Activated B cell treated with CpG ODN at 0.5 μM for 24 hours (primary cell): ENCODE data around the gene ERFL. TPM values are rescaled to one million over a fixed set of nuclear protein-coding genes. Genes with fewer than 3 reads are reported as not detected.

Experiments used
- ATAC-seq: fragments of 200-7000 bp; cut with Tn5 transposase; one replicate; pipeline ENCODE4 v1.10.0; 2021; ENCODE audit warnings: low read depth, mild to moderate bottlenecking, moderate library complexity
- CTCF ChIA-PET: fragments of 350-600 bp; sonication (Branson Sonifier 250); formaldehyde crosslinking; loops from one replicate; lab custom pipeline; 2021; ENCODE audit warnings: antibody characterized with exemption; lab: Charles Lee
- POLR2A ChIA-PET: fragments of 350-600 bp; sonication (Branson Sonifier 250); formaldehyde crosslinking; loops from one replicate; lab custom pipeline; 2021; ENCODE audit warnings: antibody characterized with exemption; lab: Charles Lee
- DNase-seq: peaks from one replicate; pipeline ENCODE4 v3.0.0; 2022
- H3K27ac Mint-ChIP-seq: one replicate; pipeline ENCODE4 v1.8.0; 2020; ENCODE audit warnings: mixed read lengths
- H3K27me3 Mint-ChIP-seq: one replicate; pipeline ENCODE4 v1.8.0; 2021; ENCODE audit warnings: mixed read lengths
- H3K36me3 Mint-ChIP-seq: one replicate; pipeline ENCODE4 v1.8.0; 2021; ENCODE audit warnings: low read depth, mixed read lengths
- H3K4me1 Mint-ChIP-seq: one replicate; pipeline ENCODE4 v1.8.0; 2021; ENCODE audit warnings: mixed read lengths
- H3K4me3 Mint-ChIP-seq: one replicate; pipeline ENCODE4 v1.8.0; 2020; ENCODE audit warnings: mild to moderate bottlenecking, mixed read lengths
- H3K9me3 Mint-ChIP-seq: one replicate; pipeline ENCODE4 v1.8.0; 2020; ENCODE audit warnings: mixed read lengths
- CTCF ChIP-seq: fragments of 200-600 bp; IDR thresholded peaks from one replicate; pipeline ENCODE4 v1.8.0; 2022; ENCODE audit warnings: antibody characterized with exemption, mild to moderate bottlenecking
- intact Hi-C: fragments of 100-400 bp; cut with micrococcal nuclease; formaldehyde crosslinking; loops from one replicate; pipeline ENCODE4 v1.15.1; 2024
- total RNA-seq: library from RNA; stranded (reverse); gene quantifications from 2 replicates; pipeline ENCODE4 v1.2.3, GENCODE V29; 2022

The ERFL gene
- total RNA-seq, 1 donor from 2014 or later: 1.1 TPM

- ATAC-seq (no peak), DNase-seq (no peak)
- Mint-ChIP-seq H3K36me3 (peaks cover 70% of the 10 kb centered on the region), H3K27ac (peak overlapping the region; percentile 65), H3K4me1 (peaks cover 70% of the 10 kb centered on the region), H3K27me3 (no peaks in the 10 kb centered on the region), H3K4me3 (peak overlapping the region; percentile 94), H3K9me3 (no peaks in the 10 kb centered on the region)
- intact Hi-C loops: no loop called here
- POLR2A ChIA-PET: interaction anchor here (0.5 to 3.3 kb wide), 10 partner anchors 9 to 566 kb away, joined by 3 to 15 read pairs (median 4); partner anchors contain the start of genes CD79A, ERFL and RABAC1
- CTCF ChIA-PET: interaction anchor here (1.2 to 1.9 kb wide), 2 partner anchors 9 to 89 kb away, joined by 4 to 8 read pairs; no protein-coding TSS in a partner anchor
- no peak for TF ChIP-seq CTCF
Measured at GRCh38 chr19:41863209-41863931, 64.9 kb downstream of the ERFL start.

- Mint-ChIP-seq H3K27ac (no peak overlapping the region), H3K4me3 (peak overlapping the region; percentile 94), H3K36me3 (peaks cover 62% of the 10 kb centered on the region), H3K9me3 (no peaks in the 10 kb centered on the region), H3K4me1 (peaks cover 62% of the 10 kb centered on the region), H3K27me3 (no peaks in the 10 kb centered on the region)
- intact Hi-C loops: no loop called here
- TF ChIP-seq CTCF: no peak
- ChIA-PET POLR2A (interaction anchor here (0.6 to 3.3 kb wide), 7 partner anchors 10 to 223 kb away, joined by 3 to 15 read pairs (median 4); partner anchors contain the start of genes CD79A and RABAC1), CTCF (interaction anchor here (0.7 to 1.9 kb wide), 2 partner anchors 10 to 59 kb away, joined by 3 to 8 read pairs; no protein-coding TSS in a partner anchor)
- DNase-seq: no peak
- ATAC-seq: no peak
Measured at GRCh38 chr19:41862445-41862986, 65.7 kb downstream of the ERFL start.

- intact Hi-C loops: no loop called here
Measured at GRCh38 chr19:41861846-41862245, 66.4 kb downstream of the ERFL start.

GRCh38 chr19:41861116-41861768 lies 67.0 kb downstream of the ERFL start:
- no peak for TF ChIP-seq CTCF
- no peak for DNase-seq
- ChIA-PET POLR2A (interaction anchor here (0.5 to 4.1 kb wide), 10 partner anchors 12 to 1719 kb away, joined by 4 to 258 read pairs (median 19); partner anchors contain the start of genes ARHGEF1, CD79A, ERFL and RABAC1), CTCF (interaction anchor here (1.3 to 3.8 kb wide), 3 partner anchors 11 to 26 kb away, joined by 3 to 34 read pairs (median 5); no protein-coding TSS in a partner anchor)
- Mint-ChIP-seq H3K4me1 (peaks cover 52% of the 10 kb centered on the region), H3K9me3 (no peaks in the 10 kb centered on the region), H3K27ac (peak overlapping the region; percentile 86), H3K27me3 (no peaks in the 10 kb centered on the region), H3K36me3 (peaks cover 56% of the 10 kb centered on the region), H3K4me3 (peak overlapping the region; percentile 94)
- ATAC-seq: no peak
- intact Hi-C loops: no loop called here

More at GRCh38 chr19:41861846-41862245, 66.4 kb downstream of the ERFL start:
- no peaks in the 10 kb centered on the region for H3K27me3 Mint-ChIP-seq
- H3K4me1 Mint-ChIP-seq: peaks cover 58% of the 10 kb centered on the region
- DNase-seq (no peak), ATAC-seq (no peak)
- no peaks in the 10 kb centered on the region for H3K9me3 Mint-ChIP-seq
- POLR2A ChIA-PET: interaction anchor here (1.0 to 4.1 kb wide), 6 partner anchors 11 to 97 kb away, joined by 3 to 258 read pairs (median 19); partner anchors contain the start of genes ARHGEF1, CD79A, ERFL and RABAC1
- peak overlapping the region; percentile 94 for H3K4me3 Mint-ChIP-seq
- TF ChIP-seq CTCF: no peak
- H3K27ac Mint-ChIP-seq: peak overlapping the region; percentile 86
- peaks cover 61% of the 10 kb centered on the region for H3K36me3 Mint-ChIP-seq
- CTCF ChIA-PET: interaction anchor here (1.3 to 1.9 kb wide), 2 partner anchors 10 to 25 kb away, joined by 3 to 8 read pairs; no protein-coding TSS in a partner anchor
